HEK293 (cell line): Measurements from ENCODE around the gene UFSP2.
"Not testable (repeated sequence)": the region's sequence is repeated elsewhere in the genome, so short reads cannot be mapped to it uniquely, and the experiment has no call there.

ENCODE experiments used
- CTCF ChIA-PET: fragments of 350-600 bp; formaldehyde crosslinking; extraction: SDS; loops from one replicate; lab custom pipeline; 2021; ENCODE audit warnings: antibody characterized with exemption; lab: Yijun Ruan, JAX
- POLR2A ChIA-PET: fragments of 300-600 bp; formaldehyde crosslinking; extraction: SDS; loops from one replicate; lab custom pipeline; 2020; ENCODE audit warnings: antibody characterized with exemption, inconsistent platforms; lab: Yijun Ruan, JAX
- H3K27ac ChIP-seq: fragments of 200-500 bp; sonication (Bioruptor generic); 2 replicates; pipeline ENCODE4 v1.5.1; 2014; ENCODE audit warnings: low read depth, low read length, control low read depth, inconsistent platforms; ENCODE audit errors: extremely low read depth
- H3K36me3 ChIP-seq, 2 experiments: fragments of 200-500 bp in 1 of 2; sonication (Bioruptor generic) in 1 of 2; 1 replicate in 1 of 2; 2 replicates in 1 of 2; pipeline ENCODE4 v1.5.1; 2014 to 2017; ENCODE audit warnings: inconsistent platforms in 2 of 2, low read length in 2 of 2; ENCODE audit not compliant: control insufficient read depth in 2 of 2, insufficient read depth in 1 of 2
- H3K4me1 ChIP-seq: fragments of 200-500 bp; sonication (Bioruptor generic); 2 replicates; pipeline ENCODE4 v1.5.1; 2014; ENCODE audit warnings: mild to moderate bottlenecking, low read length, inconsistent platforms; ENCODE audit not compliant: control insufficient read depth, insufficient read depth
- H3K4me3 ChIP-seq: 2 replicates; pipeline ENCODE4 v1.5.1; 2011; ENCODE audit warnings: low read depth, mild to moderate bottlenecking, control low read depth, low read length, moderate library complexity
- H3K9me3 ChIP-seq: fragments of 200-500 bp; sonication (Bioruptor generic); 2 replicates; pipeline ENCODE4 v1.5.1; 2014; ENCODE audit warnings: low read depth, low read length, inconsistent platforms; ENCODE audit not compliant: control insufficient read depth, insufficient read depth
- OVOL3 ChIP-seq: fragments of 450-650 bp; formaldehyde crosslinking; IDR thresholded peaks from 2 replicates; pipeline ENCODE4 v1.5.1; 2016; ENCODE audit warnings: missing biosample characterization, missing genetic modification characterization
- ZBTB20 ChIP-seq: fragments of 450-650 bp; formaldehyde crosslinking; IDR thresholded peaks from 2 replicates; pipeline ENCODE4 v1.5.1; 2016; ENCODE audit warnings: missing biosample characterization, missing genetic modification characterization
- ZBTB6 ChIP-seq: fragments of 450-650 bp; formaldehyde crosslinking; IDR thresholded peaks from 2 replicates; pipeline ENCODE4 v1.5.1; 2017; ENCODE audit warnings: missing biosample characterization, missing genetic modification characterization
- ZEB2 ChIP-seq: fragments of 450-650 bp; formaldehyde crosslinking; IDR thresholded peaks from 2 replicates; pipeline ENCODE4 v1.5.1; 2016; ENCODE audit warnings: missing biosample characterization, missing genetic modification characterization
- ZFP3 ChIP-seq: fragments of 450-650 bp; formaldehyde crosslinking; IDR thresholded peaks from 2 replicates; pipeline ENCODE4 v1.5.1; 2016; ENCODE audit warnings: low read depth, missing biosample characterization, missing genetic modification characterization
- ZNF366 ChIP-seq: fragments of 450-650 bp; formaldehyde crosslinking; conservative IDR thresholded peaks from 2 replicates; pipeline ENCODE4 v1.5.1; 2016; ENCODE audit warnings: missing biosample characterization, missing genetic modification characterization
- ZNF37A ChIP-seq: fragments of 450-650 bp; IDR thresholded peaks from 2 replicates; pipeline ENCODE4 v1.5.1; 2018; ENCODE audit warnings: missing biosample characterization, missing genetic modification characterization
- ZNF398 ChIP-seq: fragments of 450-650 bp; formaldehyde crosslinking; IDR thresholded peaks from 2 replicates; pipeline ENCODE4 v1.5.1; 2017; ENCODE audit warnings: missing biosample characterization, missing genetic modification characterization
- ZNF449 ChIP-seq: fragments of 450-650 bp; formaldehyde crosslinking; IDR thresholded peaks from 2 replicates; pipeline ENCODE4 v1.5.1; 2017; ENCODE audit warnings: missing biosample characterization, mild to moderate bottlenecking, missing genetic modification characterization, moderate library complexity
- ZNF580 ChIP-seq: fragments of 450-650 bp; formaldehyde crosslinking; IDR thresholded peaks from 2 replicates; pipeline ENCODE4 v1.5.1; 2016; ENCODE audit warnings: missing biosample characterization, missing genetic modification characterization
- ZNF776 ChIP-seq: fragments of 450-650 bp; formaldehyde crosslinking; IDR thresholded peaks from 2 replicates; pipeline ENCODE4 v1.5.0; 2017; ENCODE audit warnings: missing biosample characterization, missing genetic modification characterization, borderline replicate concordance
- ZNF837 ChIP-seq: fragments of 450-650 bp; formaldehyde crosslinking; IDR thresholded peaks from 2 replicates; pipeline ENCODE4 v1.5.1; 2016; ENCODE audit warnings: missing biosample characterization, missing genetic modification characterization
- ZSCAN5A ChIP-seq: fragments of 450-650 bp; formaldehyde crosslinking; IDR thresholded peaks from 2 replicates; pipeline ENCODE4 v1.5.1; 2016; ENCODE audit warnings: missing biosample characterization, missing genetic modification characterization
- TF ChIP-seq, protein P1 (sequence below): fragments of 450-650 bp; formaldehyde crosslinking; IDR thresholded peaks from 2 replicates; pipeline ENCODE4 v1.5.1; 2016; ENCODE audit warnings: missing biosample characterization, missing genetic modification characterization

UFSP2 gene

GRCh38 chr4:185363251-185363650, 62.5 kb downstream of the UFSP2 start (continued):
- TF ChIP-seq ZSCAN5A (tag by site-specific recombination) (no peak), ZBTB20 (tag by site-specific recombination) (no peak), ZNF449 (tag by site-specific recombination) (no peak), OVOL3 (no peak), ZNF37A (tag by site-specific recombination) (no peak), ZNF837 (tag by site-specific recombination) (no peak)

GRCh38 chr4:185362570-185362969, 63.2 kb downstream of the UFSP2 start:
- CTCF ChIA-PET: interaction anchor here (0.7 kb wide), 1 partner anchor 63 kb away, joined by 3 read pairs; the partner anchor contains the start of gene UFSP2
- H3K4me3 ChIP-seq, H3K27ac ChIP-seq, H3K4me1 ChIP-seq, POLR2A ChIA-PET, H3K9me3 ChIP-seq: not testable (repeated sequence)
- peaks cover 0 to 21% of the 10 kb centered on the region in 2 experiments for H3K36me3 ChIP-seq

DNA sequence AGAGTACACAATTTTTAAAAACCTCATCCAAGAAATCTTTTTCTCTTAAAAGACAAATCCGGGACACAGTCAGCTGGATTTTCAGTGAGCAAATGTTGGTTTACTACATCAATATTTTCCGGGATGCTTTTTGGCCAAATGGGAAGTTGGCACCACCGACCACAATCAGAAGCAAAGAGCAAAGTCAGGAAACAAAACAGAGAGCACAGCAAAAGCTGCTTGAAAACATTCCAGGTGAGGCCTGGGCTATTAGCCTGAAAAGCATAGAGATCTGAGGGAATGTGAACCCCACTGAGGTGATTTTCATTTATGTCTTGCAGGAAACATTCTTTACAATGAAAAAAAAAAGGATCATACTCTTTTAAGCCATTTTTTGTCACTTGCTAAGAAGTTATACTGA, 63.9 kb downstream of the UFSP2 start:
- ChIA-PET POLR2A (no interaction called here), CTCF (interaction anchor here (0.7 kb wide), 1 partner anchor 64 kb away, joined by 3 read pairs; the partner anchor contains the start of gene UFSP2)
- Histone ChIP-seq H3K4me3 (no peak overlapping the region), H3K4me1 (peaks cover 4% of the 10 kb centered on the region; the same call in 1 of the 2 replicates), H3K27ac (no peak overlapping the region), H3K9me3 (no peaks in the 10 kb centered on the region), H3K36me3 (peaks cover 0 to 27% of the 10 kb centered on the region in 2 experiments)
- TF ChIP-seq, protein P1, sequence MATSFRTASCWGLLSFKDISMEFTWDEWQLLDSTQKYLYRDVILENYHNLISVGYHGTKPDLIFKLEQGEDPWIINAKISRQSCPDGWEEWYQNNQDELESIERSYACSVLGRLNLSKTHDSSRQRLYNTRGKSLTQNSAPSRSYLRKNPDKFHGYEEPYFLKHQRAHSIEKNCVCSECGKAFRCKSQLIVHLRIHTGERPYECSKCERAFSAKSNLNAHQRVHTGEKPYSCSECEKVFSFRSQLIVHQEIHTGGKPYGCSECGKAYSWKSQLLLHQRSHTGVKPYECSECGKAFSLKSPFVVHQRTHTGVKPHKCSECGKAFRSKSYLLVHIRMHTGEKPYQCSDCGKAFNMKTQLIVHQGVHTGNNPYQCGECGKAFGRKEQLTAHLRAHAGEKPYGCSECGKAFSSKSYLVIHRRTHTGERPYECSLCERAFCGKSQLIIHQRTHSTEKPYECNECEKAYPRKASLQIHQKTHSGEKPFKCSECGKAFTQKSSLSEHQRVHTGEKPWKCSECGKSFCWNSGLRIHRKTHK: no peak
- no peak for TF ChIP-seq ZEB2 (tag by site-specific recombination)
- TF ChIP-seq ZFP3: no peak
- TF ChIP-seq ZNF366: no peak
- no peak for TF ChIP-seq ZBTB6
- no peak for TF ChIP-seq ZNF776 (tag by site-specific recombination)
- TF ChIP-seq ZNF398 (tag by site-specific recombination): no peak
- no peak for TF ChIP-seq ZNF580 (tag by site-specific recombination)
- TF ChIP-seq, all 188 proteins: peak for 0
